ENCODE measurements around the gene GPHN. TPM values are rescaled to one million over a fixed set of nuclear protein-coding genes. Genes with fewer than 3 reads are reported as not detected.

The GPHN gene
- total RNA-seq, 4 donors from 2014 or later, result 14.8 to 20.8 (median 17.0) TPM

DNA sequence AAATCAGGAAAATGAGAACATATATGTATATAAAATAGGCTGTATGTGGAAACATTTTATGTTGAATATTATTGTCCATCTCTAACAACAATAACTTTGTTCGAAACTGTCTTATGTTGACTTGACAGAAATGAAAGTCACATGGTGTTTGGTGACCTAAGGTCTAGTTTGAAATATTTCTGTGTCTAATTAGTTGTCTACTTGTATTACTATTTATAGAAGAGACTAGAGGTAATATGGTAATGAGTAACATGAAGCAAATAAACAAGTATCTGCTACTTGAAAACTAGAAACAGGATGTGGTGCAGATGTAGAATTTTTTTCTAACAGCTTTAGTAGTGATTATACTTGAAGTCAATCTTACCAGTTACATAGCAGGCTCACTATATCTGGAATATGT lies 3.9 kb downstream of the GPHN start:
- TF ChIP-seq POLR2A (IDR thresholded peaks at IDR 0.05), result no peak
- TF ChIP-seq, protein P1, sequence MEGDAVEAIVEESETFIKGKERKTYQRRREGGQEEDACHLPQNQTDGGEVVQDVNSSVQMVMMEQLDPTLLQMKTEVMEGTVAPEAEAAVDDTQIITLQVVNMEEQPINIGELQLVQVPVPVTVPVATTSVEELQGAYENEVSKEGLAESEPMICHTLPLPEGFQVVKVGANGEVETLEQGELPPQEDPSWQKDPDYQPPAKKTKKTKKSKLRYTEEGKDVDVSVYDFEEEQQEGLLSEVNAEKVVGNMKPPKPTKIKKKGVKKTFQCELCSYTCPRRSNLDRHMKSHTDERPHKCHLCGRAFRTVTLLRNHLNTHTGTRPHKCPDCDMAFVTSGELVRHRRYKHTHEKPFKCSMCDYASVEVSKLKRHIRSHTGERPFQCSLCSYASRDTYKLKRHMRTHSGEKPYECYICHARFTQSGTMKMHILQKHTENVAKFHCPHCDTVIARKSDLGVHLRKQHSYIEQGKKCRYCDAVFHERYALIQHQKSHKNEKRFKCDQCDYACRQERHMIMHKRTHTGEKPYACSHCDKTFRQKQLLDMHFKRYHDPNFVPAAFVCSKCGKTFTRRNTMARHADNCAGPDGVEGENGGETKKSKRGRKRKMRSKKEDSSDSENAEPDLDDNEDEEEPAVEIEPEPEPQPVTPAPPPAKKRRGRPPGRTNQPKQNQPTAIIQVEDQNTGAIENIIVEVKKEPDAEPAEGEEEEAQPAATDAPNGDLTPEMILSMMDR (IDR thresholded peaks at IDR 0.05), result no peak
- H3K4me3 ChIP-seq (ENCODE audit: low read depth, poor library complexity, severe bottlenecking), result no peak overlapping the region
- intact Hi-C loops (cut with DNase I; ENCODE audit: low total_unique reads), result no loop called here
- WGBS, 2 donors, result 85 to 90% methylated on average over 1 of the region's 1 CpG
- DNase-seq (ENCODE audit: low spot score in 2 of 2), result no peak

DNA sequence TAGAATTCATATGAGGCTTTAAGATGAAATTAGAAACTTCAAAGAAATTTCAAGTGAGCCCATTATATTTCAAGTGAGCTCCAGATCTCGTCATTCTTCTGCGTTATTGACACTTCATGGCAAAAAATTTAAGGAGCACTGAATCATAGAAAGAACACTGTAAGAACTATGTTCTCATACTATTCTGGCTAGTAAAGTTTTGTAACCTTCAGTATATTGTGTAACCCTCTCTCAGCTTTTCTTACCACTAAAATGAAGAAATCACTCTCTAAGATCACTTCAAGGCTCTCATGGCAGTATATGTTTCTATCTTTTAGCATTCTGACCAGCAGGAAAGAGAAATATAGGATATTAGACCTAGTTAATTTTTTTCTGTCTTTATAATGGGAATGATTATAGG lies 6.3 kb downstream of the GPHN start:
- TF ChIP-seq, protein P1 (IDR thresholded peaks at IDR 0.05), result no peak
- TF ChIP-seq POLR2A (IDR thresholded peaks at IDR 0.05), result no peak
- 92 to 94% methylated on average over 2 of the region's 2 CpGs for WGBS, 2 donors
- H3K4me3 ChIP-seq (ENCODE audit: low read depth, poor library complexity, severe bottlenecking), result no peak overlapping the region
- intact Hi-C loops (cut with DNase I; ENCODE audit: low total_unique reads), result no loop called here
- DNase-seq (ENCODE audit: low spot score in 2 of 2), result no peak

DNA sequence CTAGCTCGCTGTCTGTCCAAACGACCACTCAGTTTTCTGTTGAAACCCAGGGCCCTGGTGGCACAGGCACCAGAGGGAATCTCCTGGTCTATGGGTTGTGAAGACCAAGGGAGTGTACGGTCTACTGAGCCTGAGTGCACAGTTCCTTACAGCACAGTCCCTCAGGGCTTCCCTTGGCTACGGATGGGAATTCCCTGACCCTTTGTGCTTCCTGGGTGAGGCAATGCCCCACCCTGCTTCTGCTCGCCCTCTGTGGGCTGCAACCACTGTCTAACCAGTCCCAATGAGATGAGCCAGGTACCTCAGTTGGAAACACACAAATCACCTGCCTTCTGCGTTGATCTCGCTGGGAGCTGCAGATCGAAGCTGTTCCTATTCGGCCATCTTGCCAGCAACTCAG lies 22.6 kb downstream of the GPHN start:
- no peak for TF ChIP-seq POLR2A (IDR thresholded peaks at IDR 0.05)
- TF ChIP-seq, protein P1 (IDR thresholded peaks at IDR 0.05), result no peak
- WGBS, 2 donors, result 85 to 87% methylated on average over 9 of the region's 9 CpGs
- DNase-seq (ENCODE audit: low spot score in 2 of 2), result no peak
- no peak overlapping the region for H3K4me3 ChIP-seq (ENCODE audit: low read depth, poor library complexity, severe bottlenecking)
- intact Hi-C loops (cut with DNase I; ENCODE audit: low total_unique reads), result no loop called here

DNA sequence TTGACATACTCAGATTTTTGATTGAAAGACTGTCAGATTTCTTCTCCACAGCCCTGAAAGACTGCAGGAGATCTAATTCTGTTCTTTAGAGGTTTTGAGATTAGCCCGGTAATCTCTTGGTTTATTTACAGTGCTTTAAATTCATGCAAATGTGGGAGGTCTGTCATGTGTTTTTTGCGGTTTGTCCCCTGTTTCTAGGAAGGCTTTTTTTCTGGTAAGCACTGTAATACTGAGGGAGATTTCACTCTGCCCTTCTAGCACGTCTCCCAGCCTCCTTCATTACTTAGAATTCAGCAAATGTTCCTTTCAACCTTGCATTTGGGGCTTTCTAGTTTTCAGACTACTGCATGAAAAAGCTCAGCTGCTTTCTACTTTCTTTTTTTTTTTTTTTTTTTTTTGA lies 31.1 kb downstream of the GPHN start:
- H3K4me3 ChIP-seq (ENCODE audit: low read depth, poor library complexity, severe bottlenecking), result no peak overlapping the region
- DNase-seq (ENCODE audit: low spot score in 2 of 2), result no peak
- intact Hi-C loops (cut with DNase I; ENCODE audit: low total_unique reads), result no loop called here
- WGBS, 2 donors, result 83 to 87% methylated on average over 3 of the region's 3 CpGs
- TF ChIP-seq POLR2A (IDR thresholded peaks at IDR 0.05), result no peak
- TF ChIP-seq, protein P1 (IDR thresholded peaks at IDR 0.05), result no peak

DNA sequence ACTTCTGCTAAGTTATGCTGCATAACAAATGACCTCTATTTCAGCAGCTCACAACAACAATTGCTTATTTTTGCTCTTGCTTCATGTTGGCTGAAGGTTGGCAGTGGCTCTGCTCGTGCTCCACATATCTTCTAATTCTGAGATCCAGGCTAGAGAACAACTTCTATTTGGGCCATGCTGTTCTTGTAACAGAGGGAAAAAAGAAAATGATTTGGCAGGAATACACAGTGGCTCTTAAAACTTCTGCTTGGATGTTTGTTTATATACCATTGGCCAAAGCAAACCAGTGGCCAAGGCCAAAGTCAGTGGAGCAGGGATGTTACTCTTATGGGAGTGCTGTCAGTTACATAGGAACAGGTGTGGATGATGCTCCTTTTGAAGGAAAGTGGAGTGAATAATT lies 32.1 kb downstream of the GPHN start:
- 74 to 90% methylated on average over 1 of the region's 1 CpG for WGBS, 2 donors
- TF ChIP-seq POLR2A (IDR thresholded peaks at IDR 0.05), result no peak
- TF ChIP-seq, protein P1 (IDR thresholded peaks at IDR 0.05), result no peak
- intact Hi-C loops (cut with DNase I; ENCODE audit: low total_unique reads), result no loop called here
- no peak for DNase-seq (ENCODE audit: low spot score in 2 of 2)
- H3K4me3 ChIP-seq (ENCODE audit: low read depth, poor library complexity, severe bottlenecking), result no peak overlapping the region

DNA sequence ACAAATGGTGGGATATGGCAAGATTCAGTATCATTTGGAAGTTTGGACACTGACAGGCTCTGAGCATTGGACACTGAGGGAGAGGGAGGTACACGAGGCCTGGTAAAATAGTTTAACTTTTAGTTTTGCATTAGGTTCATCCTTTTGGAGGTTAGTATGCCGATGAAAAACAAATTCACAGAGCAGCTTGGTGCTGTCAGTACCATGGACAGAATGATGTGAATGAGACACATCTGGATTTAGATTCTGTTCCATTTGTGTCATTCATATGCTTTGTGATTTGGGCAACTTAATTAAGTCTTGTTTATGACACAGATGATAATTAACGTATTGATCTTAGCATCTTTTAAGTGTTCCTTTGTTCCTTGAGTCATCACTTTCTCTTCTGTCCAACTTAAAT lies 33.7 kb downstream of the GPHN start:
- WGBS, 2 donors, result 83 to 90% methylated on average over 3 of the region's 3 CpGs
- TF ChIP-seq POLR2A (IDR thresholded peaks at IDR 0.05), result no peak
- TF ChIP-seq, protein P1 (IDR thresholded peaks at IDR 0.05), result no peak
- no peak overlapping the region for H3K4me3 ChIP-seq (ENCODE audit: low read depth, poor library complexity, severe bottlenecking)
- intact Hi-C loops (cut with DNase I; ENCODE audit: low total_unique reads), result no loop called here
- DNase-seq (ENCODE audit: low spot score in 2 of 2), result no peak
